Activated CD8-positive, alpha-beta memory T cell treated with anti-CD3 and anti-CD28 coated beads, Interleukin-2, amount 10 ng/mL, durations not matched to agents 7 days and 5 days (primary cell): ENCODE data around the gene ANO9. TPM values are rescaled to one million over a fixed set of nuclear protein-coding genes. Genes with fewer than 3 reads are reported as not detected.
"Not testable (repeated sequence)": the region's sequence is repeated elsewhere in the genome, so short reads cannot be mapped to it uniquely, and the experiment has no call there.

Source experiments
- ATAC-seq: fragments of 150-1000 bp; cut with Tn5 transposase; one replicate; pipeline ENCODE4 v1.10.0; 2021; ENCODE audit warnings: moderate library complexity
- CTCF ChIA-PET: fragments of 350-600 bp; sonication (Branson Sonifier 250); formaldehyde crosslinking; loops from one replicate; lab custom pipeline; 2021; ENCODE audit warnings: antibody characterized with exemption; lab: Charles Lee
- DNase-seq: peaks from one replicate; pipeline ENCODE4 v3.0.0-alpha.2; 2020
- H3K27ac Mint-ChIP-seq: one replicate; pipeline ENCODE4 v1.8.0; 2021; ENCODE audit warnings: mild to moderate bottlenecking, mixed read lengths
- H3K27me3 Mint-ChIP-seq: one replicate; pipeline ENCODE4 v1.8.0; 2021; ENCODE audit warnings: mixed read lengths
- H3K36me3 Mint-ChIP-seq: one replicate; pipeline ENCODE4 v1.8.0; 2021; ENCODE audit warnings: mild to moderate bottlenecking, mixed read lengths
- H3K4me1 Mint-ChIP-seq: one replicate; pipeline ENCODE4 v1.8.0; 2021; ENCODE audit warnings: mixed read lengths
- H3K4me3 Mint-ChIP-seq: one replicate; pipeline ENCODE4 v1.8.0; 2021; ENCODE audit warnings: mild to moderate bottlenecking, moderate library complexity, mixed read lengths
- H3K9me3 Mint-ChIP-seq: one replicate; pipeline ENCODE4 v1.8.0; 2022; ENCODE audit warnings: low read depth, mixed read lengths
- total RNA-seq, 2 experiments: library from RNA; stranded (reverse); gene quantifications; one replicate each; pipeline ENCODE4 v1.2.3, GENCODE V29; 2021

ANO9 gene
- total RNA-seq, 2 experiments from 2014 or later = 33.0 to 79.4 TPM

DNA sequence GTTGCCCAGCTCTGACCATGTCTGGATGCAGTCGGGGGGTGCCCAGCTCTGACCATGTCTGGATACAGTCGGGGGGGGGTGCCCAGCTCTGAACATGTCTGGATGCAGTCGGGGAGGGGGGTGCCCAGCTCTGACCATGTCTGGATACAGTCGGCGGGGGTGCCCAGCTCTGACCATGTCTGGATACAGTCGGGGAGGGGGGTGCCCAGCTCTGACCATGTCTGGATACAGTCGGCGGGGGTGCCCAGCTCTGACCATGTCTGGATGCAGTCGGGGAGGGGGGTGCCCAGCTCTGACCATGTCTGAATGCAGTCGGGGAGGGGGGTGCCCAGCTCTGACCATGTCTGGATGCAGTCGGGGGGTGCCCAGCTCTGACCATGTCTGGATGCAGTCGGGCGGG lies 31.1 kb downstream of the ANO9 start:
- not testable (repeated sequence) for H3K4me3 Mint-ChIP-seq, ATAC-seq, H3K9me3 Mint-ChIP-seq, H3K36me3 Mint-ChIP-seq, DNase-seq, H3K27me3 Mint-ChIP-seq, H3K27ac Mint-ChIP-seq
- H3K4me1 Mint-ChIP-seq = peaks cover 29% of the 10 kb centered on the region
- CTCF ChIA-PET = interaction anchor here (8.4 kb wide), 1 partner anchor 38 kb away, joined by 95 read pairs; the partner anchor contains the start of gene PTDSS2

DNA sequence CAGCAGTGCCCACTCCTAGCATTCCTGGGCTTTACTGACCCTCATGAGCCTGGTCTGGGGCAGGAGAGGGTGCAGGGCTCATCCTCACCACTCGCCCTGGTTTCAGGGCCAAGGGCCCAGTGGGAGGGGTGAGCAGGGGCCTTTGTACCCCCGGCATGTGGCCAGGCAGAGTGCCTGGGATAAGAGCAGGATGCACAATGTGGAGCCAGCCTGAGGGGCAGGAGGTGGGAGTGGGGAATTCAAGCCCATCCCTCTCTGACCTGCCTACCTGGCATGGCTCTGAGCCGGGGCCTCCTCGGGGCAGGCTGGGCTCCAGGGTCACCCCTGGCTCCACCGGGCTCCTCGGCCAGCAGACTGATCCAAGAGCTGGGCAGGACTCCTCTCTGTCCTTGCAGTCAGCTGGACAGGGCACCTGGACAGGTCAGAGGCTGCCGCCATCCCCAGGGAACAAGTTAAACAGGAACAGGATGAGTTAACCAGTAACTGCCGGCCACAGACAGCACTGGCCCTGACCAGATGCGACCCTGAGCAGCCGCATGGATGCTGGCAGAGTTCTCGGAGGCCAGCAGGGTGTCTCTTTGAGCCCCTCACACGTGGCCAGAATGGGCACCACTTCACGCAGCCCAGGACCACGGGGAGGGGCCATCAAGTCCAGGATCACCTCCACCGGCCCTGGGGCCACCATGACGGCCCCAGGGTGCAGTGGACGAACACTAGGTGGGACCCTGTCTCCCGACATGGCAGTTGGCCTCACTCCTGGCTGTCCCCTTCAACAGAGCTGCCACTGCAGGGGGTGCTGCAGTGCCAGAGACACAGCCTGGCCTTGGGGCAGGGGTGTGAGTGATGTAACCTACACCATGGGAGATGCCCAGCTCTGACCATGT lies 32.0 kb downstream of the ANO9 start:
- Mint-ChIP-seq H3K27ac (no peak overlapping the region), H3K4me1 (peaks cover 29% of the 10 kb centered on the region), H3K27me3 (no peaks in the 10 kb centered on the region), H3K9me3 (no peaks in the 10 kb centered on the region), H3K36me3 (peaks cover 2% of the 10 kb centered on the region), H3K4me3 (no peak overlapping the region)
- CTCF ChIA-PET = interaction anchor here (1.3 to 8.4 kb wide), 2 partner anchors 13 to 39 kb away, joined by 3 to 95 read pairs; partner anchors contain the start of gene PTDSS2
- DNase-seq (no peak), ATAC-seq (no peak)

DNA sequence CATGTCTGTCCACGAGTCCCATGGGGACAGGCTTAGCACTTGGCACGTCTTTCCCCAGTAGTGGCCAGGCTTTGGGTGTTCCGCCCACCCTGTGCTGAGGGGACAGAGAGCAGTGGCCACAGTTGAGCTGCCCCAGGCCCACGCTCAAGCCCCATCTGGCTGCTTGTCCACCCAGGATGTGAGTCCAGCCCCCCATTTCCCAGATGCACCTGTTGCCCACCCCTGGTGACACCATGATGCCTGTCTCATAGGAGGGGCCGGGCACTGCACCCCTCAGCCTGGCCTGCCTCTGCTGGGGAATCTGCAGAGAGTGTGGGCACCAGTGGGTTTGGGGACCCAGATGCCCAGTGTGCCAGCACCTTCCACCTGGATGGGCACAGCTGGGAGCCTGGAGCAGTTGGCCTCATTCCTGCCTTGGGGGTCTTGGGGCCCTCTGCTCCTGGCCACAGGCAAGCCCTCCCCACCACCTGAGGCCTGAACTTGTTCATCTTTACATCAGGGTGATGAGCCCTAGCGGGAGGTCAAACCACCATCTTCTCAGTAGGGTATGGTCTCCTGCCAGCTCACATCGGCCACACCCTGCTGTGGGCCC lies 32.7 kb downstream of the ANO9 start:
- ATAC-seq = no peak

DNA sequence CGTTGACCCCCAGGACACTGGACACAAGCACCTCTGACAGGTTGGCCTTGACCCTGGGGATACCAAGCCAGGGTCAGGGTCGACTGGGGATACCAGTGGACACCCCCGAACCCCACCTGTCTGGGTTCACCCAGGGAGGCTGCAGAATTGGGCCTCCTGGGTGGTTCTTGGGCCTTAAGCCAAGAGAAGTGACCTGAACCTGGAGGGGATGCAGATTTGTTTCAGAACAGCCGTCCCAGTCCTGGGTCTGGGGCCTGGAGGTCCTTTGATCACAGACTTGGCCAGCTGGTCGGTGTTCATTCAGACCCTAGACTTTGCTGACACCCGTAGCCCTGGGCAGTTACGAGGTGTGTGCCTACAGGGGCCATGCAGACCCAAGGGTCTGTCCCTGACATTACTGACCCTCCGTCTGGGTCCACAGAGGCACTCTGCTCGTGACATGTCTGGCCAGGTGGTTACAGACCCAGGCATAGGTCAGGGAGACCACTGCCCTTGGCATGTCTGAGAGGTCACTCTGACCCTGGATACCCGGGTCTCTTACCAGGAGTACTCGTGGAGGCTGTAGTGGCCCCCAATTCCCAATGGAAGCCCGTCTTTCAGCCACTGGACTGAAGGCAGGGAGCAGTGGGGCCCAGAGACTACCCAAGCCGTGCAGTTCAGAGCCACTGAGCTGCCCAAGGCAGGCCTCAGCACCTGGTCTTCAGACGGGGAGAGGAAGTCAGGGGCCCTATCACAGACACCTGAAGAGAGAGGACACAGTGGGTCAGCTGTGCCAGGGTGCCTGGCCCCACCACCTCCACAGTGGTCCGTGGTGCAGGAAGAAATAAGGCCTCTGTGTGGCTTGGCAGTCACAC lies 33.4 kb downstream of the ANO9 start:
- Mint-ChIP-seq H3K4me1 (peaks cover 22% of the 10 kb centered on the region), H3K9me3 (no peaks in the 10 kb centered on the region), H3K27me3 (no peaks in the 10 kb centered on the region), H3K4me3 (no peak overlapping the region), H3K27ac (no peak overlapping the region), H3K36me3 (no peaks in the 10 kb centered on the region)
- ATAC-seq (no peak), DNase-seq (no peak)
- CTCF ChIA-PET = interaction anchor here (1.3 to 8.4 kb wide), 4 partner anchors 8 to 110 kb away, joined by 3 to 95 read pairs (median 18); partner anchors contain the start of genes PTDSS2 and SIGIRR

More for the DNA sequence above, 32.7 kb downstream of the ANO9 start:
- CTCF ChIA-PET = interaction anchor here (1.3 to 8.4 kb wide), 2 partner anchors 13 to 40 kb away, joined by 3 to 95 read pairs; partner anchors contain the start of gene PTDSS2
- Mint-ChIP-seq H3K27ac (no peak overlapping the region), H3K4me1 (peaks cover 23% of the 10 kb centered on the region), H3K36me3 (no peaks in the 10 kb centered on the region), H3K4me3 (no peak overlapping the region), H3K27me3 (no peaks in the 10 kb centered on the region), H3K9me3 (no peaks in the 10 kb centered on the region)
- DNase-seq = no peak

DNA sequence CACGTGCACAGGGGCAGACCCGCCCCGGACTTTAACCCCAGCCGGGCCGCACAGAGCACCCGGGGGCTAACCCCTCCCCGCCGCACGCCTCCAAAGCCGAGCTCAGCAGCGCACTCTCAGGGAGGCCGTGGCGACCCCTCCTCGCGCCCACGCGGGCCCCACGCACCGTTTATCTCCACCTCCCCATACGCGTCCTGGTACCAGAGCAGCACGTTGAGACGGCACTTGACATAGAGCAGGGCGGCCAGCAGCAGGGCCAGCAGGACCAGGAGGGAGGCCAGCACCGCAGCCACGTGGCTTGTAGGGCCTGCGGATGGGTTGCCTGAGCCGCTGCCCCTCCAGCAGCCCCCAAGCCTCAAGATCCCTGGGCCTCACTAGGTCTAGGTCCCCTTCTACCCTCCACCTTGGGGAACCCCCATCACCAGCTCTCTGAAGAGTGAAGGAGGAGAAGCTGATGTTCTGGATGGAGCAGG lies 34.1 kb downstream of the ANO9 start:
- Mint-ChIP-seq H3K27ac (peak overlapping the region; percentile 49), H3K4me1 (peaks cover 15% of the 10 kb centered on the region), H3K36me3 (no peaks in the 10 kb centered on the region), H3K4me3 (no peak overlapping the region), H3K9me3 (no peaks in the 10 kb centered on the region), H3K27me3 (no peaks in the 10 kb centered on the region)
- CTCF ChIA-PET = interaction anchor here (0.9 to 8.4 kb wide), 8 partner anchors 8 to 170 kb away, joined by 3 to 95 read pairs (median 6); partner anchors contain the start of genes PSMD13, PTDSS2, RNH1 and SIGIRR
- DNase-seq (no peak), ATAC-seq (no peak)

DNA sequence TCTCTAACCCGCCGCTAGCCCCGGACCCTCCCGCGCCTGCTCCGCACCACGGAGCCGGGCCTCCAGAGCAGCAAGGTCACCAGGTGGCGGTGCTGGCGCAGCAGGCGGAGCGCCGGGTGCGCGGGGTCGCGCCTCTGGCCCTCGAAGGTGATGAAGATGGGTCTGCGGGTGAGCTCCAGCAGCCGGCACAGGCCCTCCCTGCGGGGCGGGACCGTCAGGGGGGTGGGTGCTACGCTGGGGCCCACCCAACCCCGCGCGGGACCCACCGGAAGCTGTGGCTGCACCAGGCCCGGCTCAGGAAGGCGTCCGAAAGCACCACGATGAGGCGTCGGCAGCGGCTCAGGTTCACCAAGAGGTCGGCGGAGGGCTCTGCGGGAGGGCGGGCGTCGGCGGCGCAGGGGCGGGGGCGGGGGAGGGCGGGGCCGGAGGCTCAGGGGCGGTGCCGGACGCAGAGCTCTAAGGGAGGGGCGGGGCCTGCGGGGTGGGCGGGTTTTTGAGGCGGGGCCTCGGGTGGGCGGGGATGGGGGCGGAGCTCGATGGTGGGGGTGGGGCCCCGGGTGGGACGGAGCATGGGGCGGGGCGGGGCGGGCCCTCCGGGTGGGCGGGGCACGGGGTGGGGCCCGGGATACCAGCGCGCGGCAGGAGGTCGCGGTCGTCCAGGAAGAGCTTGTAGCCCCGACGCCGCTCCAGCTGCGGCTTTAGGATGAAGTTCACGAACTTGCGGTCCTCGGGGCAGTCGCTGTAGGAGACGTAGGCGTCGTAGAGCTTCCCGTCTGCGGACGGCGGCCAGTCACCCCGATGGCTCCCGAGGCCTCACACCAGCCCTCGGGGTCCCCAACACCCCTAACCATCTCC lies 34.8 kb downstream of the ANO9 start:
- peak overlapping the region; percentile 9 for H3K4me3 Mint-ChIP-seq
- peak overlapping the region; percentile 49 for H3K27ac Mint-ChIP-seq
- H3K36me3 Mint-ChIP-seq = no peaks in the 10 kb centered on the region
- ATAC-seq = peak; percentile 91
- peak; percentile 95 for DNase-seq
- CTCF ChIA-PET = interaction anchor here (0.6 to 8.4 kb wide), 12 partner anchors 9 to 170 kb away, joined by 3 to 95 read pairs (median 5); partner anchors contain the start of genes PSMD13, PTDSS2, RNH1 and SIGIRR
- H3K9me3 Mint-ChIP-seq = no peaks in the 10 kb centered on the region
- H3K27me3 Mint-ChIP-seq = no peaks in the 10 kb centered on the region
- peaks cover 13% of the 10 kb centered on the region for H3K4me1 Mint-ChIP-seq

DNA sequence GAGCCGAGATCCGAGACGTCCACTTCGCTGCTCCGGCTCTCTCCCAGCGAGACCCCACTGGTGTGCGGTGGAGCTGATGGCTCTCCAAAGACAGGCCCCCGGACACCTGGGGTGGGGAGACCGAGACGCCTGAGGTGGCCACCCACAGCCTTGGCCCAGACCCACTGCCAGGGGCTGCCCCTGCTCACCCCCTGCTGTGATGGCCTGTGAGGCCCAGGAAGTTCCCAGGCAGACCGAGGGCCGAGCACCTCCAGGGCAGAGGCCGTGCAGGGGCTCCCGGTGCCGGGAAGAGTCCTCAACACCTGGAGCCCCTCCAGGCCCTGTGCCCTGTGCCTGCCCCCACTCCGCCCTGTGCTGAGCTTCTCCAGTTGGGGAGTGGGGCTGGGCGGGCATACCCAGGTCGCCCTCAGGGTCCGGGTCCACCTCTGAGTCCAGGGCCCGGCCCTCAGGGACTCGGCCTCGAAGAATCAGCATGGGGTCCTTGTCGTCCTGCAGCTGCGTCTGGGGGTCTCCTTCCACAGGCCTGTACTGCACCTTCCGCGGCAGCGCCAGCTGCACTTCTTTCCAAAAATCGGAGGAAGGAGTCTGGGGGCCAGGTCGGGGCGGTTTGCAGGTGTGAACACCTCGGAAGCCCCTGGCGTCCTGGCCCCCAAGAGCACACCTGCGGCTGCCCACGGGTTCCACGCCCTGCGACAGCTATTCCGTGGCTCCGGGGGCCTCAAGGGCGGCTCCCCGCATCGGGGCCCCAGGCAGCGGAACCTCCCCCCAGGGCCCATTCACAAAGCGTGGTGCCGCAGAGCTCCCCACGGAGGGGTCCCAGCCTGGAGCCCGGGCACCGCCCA lies 35.6 kb downstream of the ANO9 start:
- Mint-ChIP-seq H3K27ac (no peak overlapping the region), H3K9me3 (no peaks in the 10 kb centered on the region)
- no peak for ATAC-seq

DNA sequence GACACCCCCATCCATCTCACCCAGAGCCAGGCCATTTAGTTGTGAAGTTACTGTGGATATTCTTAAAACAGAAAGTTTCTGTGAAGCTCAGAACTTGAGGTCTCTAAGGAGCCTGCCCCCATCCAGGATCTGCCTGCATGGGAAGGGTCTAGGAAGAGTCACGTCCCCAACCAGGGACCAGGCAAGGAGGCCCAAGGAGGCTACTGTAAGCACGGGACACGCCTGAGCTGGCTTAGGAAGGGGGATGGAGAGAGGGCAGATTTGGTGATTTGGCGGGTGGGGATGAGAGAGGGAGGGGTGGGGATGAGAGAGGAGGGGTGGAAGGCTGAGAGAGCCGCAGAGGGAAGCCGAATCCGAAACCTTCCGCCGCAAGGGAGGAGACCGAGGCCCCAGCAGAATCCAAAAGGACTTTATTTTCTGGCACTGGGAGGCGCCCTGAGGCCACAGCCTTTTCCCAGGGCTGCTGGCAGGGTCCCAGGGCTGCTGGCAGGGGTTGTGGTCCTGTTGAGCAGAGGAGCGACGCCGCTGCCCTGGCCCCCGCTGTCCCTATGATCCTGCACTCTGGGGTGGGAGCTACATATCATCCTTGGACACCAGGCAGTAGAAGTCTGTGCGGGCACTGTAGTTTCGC lies 36.4 kb downstream of the ANO9 start:
- Mint-ChIP-seq H3K27me3 (no peaks in the 10 kb centered on the region), H3K4me1 (peaks cover 13% of the 10 kb centered on the region), H3K36me3 (no peaks in the 10 kb centered on the region), H3K4me3 (no peak overlapping the region), H3K9me3 (no peaks in the 10 kb centered on the region), H3K27ac (no peak overlapping the region)
- no peak for DNase-seq
- ATAC-seq = no peak
- CTCF ChIA-PET = interaction anchor here (1.5 to 8.4 kb wide), 5 partner anchors 8 to 155 kb away, joined by 5 to 95 read pairs (median 19); partner anchors contain the start of genes PTDSS2 and SIGIRR

More for the DNA sequence above, 35.6 kb downstream of the ANO9 start:
- peaks cover 13% of the 10 kb centered on the region for H3K4me1 Mint-ChIP-seq
- no peaks in the 10 kb centered on the region for H3K27me3 Mint-ChIP-seq
- CTCF ChIA-PET = interaction anchor here (1.2 to 8.4 kb wide), 9 partner anchors 9 to 169 kb away, joined by 3 to 95 read pairs (median 7); partner anchors contain the start of genes PSMD13, PTDSS2 and SIGIRR
- peak overlapping the region; percentile 9 for H3K4me3 Mint-ChIP-seq
- no peak for DNase-seq
- no peaks in the 10 kb centered on the region for H3K36me3 Mint-ChIP-seq

DNA sequence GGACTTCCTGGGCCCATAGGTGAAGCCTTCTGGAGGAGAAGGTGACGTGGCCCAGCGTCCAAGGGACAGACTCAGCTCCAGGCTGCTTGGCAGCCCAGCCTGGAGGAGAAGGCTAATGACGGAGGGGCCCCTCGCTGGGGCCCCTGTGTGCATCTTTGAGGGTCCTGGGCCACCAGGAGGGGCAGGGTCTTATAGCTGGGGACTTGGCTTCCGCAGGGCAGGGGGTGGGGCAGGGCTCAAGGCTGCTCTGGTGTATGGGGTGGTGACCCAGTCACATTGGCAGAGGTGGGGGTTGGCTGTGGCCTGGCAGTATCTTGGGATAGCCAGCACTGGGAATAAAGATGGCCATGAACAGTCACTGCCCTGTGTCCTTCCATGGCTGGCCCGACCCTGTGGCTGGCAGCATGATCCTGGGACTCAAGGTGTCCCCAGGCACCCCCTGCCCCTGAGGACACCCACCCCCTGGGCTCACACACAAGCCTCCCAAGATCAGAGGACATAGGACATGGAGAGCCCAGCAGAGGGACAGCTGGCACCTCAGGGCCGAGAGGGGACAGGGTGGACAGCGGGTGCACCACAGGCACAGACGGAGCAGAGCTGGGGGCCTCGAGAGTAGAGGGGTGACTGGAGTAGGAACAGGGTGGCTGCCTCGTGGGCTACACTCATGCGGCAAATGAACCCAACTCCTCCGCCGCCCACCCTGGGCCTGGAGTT lies 37.1 kb downstream of the ANO9 start:
- Mint-ChIP-seq H3K4me1 (peaks cover 13% of the 10 kb centered on the region), H3K27me3 (no peaks in the 10 kb centered on the region), H3K4me3 (no peak overlapping the region), H3K9me3 (no peaks in the 10 kb centered on the region), H3K27ac (no peak overlapping the region), H3K36me3 (no peaks in the 10 kb centered on the region)
- DNase-seq (no peak), ATAC-seq (no peak)
- CTCF ChIA-PET = interaction anchor here (1.6 to 8.4 kb wide), 3 partner anchors 8 to 114 kb away, joined by 4 to 95 read pairs (median 19); partner anchors contain the start of gene PTDSS2

DNA sequence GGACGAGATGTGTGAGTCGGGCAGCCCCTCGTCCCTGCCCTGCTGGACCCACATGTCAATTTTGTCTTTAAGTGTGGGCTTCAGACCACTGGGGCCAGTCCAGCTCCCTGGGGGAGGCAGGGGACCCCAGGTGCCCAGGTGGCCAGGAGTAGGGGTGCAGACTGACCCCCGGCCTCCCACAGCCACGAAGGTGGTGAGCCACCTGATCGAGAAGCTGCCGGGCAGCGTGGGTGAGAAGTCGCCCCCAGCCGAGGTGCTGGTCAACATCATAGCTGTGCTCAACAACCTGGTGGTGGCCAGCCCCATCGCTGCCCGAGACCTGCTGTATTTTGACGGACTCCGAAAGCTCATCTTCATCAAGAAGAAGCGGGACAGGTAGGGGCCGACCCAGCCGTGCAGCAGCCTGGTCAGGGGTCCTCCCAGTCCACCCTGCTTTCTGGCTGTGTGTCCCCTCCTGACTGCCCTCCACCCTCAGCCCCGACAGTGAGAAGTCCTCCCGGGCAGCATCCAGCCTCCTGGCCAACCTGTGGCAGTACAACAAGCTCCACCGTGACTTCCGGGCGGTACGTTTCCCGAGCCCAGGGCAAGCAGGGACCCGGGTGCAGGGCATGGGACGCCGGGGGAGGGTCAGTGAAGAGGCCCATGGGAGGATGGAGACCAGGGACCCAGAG lies 37.9 kb downstream of the ANO9 start:
- Mint-ChIP-seq H3K27ac (no peak overlapping the region), H3K36me3 (no peaks in the 10 kb centered on the region), H3K9me3 (no peaks in the 10 kb centered on the region), H3K4me1 (peaks cover 13% of the 10 kb centered on the region), H3K4me3 (no peak overlapping the region), H3K27me3 (no peaks in the 10 kb centered on the region)
- CTCF ChIA-PET = interaction anchor here (1.6 to 8.4 kb wide), 2 partner anchors 45 to 115 kb away, joined by 4 to 95 read pairs; partner anchors contain the start of gene PTDSS2
- DNase-seq = no peak
- no peak for ATAC-seq
